Activated CD4-positive, CD25-positive, alpha-beta regulatory T cell treated with anti-CD3 and anti-CD28 coated beads, Interleukin-2, amount 50 U/mL, for 24 hours (primary cell): Measurements from ENCODE around the gene SLC9A2.

Experiments used
- ATAC-seq, 2 donors: fragments of 150-1000 bp; cut with Tn5 transposase; one replicate each; pipeline ENCODE4 v1.10.0; 2021; ENCODE audit warnings: mild to moderate bottlenecking in 1 of 2, moderate library complexity in 1 of 2

SLC9A2 gene

GRCh38 chr2:102726128-102727087 is 107.1 kb downstream of the SLC9A2 start:
- no peak for ATAC-seq

DNA sequence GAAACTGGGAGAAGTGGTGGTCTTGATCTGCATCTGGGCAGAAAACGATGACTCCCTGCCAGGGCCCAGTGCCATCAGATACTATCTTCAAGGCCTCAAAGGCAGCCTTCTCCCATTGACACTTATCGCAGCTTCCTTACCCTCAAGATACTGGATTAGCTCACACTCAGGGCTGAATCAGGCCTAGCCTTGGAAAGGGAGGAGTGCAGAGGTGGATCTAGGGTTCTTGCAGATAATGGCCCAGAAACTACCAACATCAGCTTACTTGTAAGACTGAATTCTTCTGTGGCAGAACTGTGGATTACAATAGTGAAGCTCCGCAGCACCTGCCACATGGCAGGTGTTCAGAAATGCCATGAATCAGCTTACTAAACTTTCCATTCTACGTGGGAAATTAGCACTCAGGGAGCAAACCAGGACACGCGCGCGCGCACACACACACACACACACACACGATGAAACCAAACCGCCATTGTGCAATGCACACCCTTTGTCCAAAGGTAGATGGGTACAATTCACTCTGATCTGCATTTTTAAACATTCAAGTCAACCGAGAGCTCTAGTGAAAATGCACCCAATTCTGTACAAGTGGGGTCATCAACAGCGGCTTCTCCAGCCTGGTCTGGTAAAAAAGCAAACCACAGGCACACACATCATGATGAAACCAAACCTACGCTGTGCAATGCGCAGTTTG is 116.2 kb downstream of the SLC9A2 start:
- no peak for ATAC-seq

GRCh38 chr2:102736110-102736409 is 116.7 kb downstream of the SLC9A2 start:
- ATAC-seq = peak in 1 of 2 donors; percentile 4

DNA sequence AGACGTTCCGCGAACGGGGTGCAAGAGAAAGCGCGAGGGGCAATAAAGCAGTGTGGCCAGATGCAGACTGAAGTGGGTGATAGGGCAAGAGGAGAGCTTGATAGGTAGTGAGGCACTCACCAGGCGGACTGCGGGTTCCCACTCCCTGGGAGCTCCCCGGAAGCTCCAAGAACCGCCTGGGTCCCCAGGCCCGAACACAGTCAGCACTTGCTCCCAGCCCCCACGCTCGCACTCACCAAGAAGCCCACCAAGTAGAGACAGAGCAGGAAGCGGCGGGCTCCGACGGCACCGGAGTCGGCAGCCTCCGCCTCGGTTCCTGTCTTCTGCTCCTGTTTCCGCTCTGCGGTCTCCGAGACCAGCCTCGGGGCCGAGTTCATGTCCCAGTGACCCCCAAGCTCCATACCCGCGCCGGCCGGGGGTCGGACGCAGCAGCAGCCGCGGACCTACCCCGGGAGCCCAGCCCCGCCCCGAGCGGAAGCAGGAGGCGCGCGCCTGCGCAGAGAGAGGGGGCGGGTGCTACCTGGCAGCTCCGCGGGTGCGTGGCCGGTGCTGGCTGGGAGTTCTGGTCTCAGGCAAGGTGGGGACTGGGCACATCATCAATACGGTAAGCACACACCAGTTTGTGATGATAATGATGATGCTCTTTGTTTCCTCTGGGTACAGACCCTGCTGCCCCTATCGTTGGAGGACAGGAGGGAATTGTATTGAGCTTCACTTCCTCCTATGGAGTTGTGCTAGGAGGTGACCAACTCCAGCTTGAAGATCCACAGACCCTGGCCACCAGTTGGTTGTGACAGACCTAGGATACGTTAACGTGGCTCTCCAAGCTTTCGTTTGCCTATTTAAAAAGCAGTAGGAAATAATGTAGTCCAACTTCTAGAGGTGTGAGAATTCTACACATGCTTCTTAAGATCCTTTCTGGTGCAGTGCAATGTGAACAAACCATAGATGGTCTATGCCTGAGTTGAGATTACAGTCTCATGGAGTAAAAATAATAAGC is 117.4 kb downstream of the SLC9A2 start:
- peak; percentile 92 to 94 for ATAC-seq

DNA sequence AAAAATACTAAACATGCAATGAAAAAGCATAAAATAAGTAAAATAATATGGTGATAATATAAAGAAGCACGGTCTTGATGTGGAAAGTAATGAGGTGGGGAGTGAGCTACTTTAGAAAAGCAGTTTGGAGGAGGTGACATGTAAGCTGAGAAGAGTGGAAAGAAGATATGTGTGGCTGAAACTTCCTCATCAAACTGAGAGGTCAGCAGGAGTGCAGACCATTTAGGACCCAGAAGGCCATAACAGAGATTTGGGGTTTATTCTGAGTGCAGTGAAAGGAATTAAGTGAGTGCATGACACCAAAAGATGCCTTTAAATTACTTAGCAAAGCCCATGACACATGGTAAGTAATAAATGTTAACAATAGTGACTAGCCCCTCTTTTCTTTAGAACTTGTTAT is 118.1 kb downstream of the SLC9A2 start:
- ATAC-seq = peak in 1 of 2 donors; percentile 19

- no peak for ATAC-seq
Measured at GRCh38 chr2:102743259-102743658, 123.9 kb downstream of the SLC9A2 start.

DNA sequence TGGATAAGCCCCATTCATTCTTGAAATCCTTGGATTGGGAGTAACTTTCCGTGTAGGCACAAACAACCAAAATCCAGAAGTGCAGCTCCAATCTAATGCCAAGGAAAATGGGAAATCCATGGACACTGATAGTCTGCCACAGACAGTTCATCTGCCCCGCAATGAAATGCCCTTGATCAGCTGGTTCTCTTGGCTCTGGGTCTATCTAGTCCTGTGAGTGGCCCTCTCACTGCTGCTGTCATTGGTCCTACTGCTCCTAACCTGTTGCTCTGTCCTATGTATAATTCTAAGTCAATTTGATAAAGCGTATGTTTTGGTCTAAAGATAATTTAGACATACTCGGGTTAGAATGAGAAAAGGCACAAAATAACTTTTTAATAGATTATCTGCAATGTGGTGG is 128.8 kb downstream of the SLC9A2 start:
- no peak for ATAC-seq

DNA sequence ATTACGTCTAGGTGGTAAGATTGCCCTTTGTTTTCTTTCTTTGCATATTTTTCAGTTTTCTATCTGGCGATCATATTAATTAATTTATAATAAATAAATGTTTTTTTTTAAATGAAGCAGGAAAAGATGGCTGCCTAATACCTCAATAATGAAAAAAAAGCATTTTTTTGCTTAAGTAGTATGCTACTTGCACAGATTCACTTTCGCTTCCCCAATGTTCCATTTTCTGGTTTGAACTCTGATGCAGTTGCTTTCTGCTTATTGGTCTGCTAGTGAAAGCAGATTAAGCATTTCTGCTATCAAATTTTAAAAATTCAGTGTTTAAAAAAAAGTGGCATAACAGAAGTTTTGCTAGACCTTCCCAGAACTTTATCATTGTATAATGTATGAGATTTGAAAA is 130.6 kb downstream of the SLC9A2 start:
- no peak for ATAC-seq

GRCh38 chr2:102753563-102754159 is 134.3 kb downstream of the SLC9A2 start:
- no peak for ATAC-seq

GRCh38 chr2:102754456-102755145 is 135.2 kb downstream of the SLC9A2 start:
- no peak for ATAC-seq

DNA sequence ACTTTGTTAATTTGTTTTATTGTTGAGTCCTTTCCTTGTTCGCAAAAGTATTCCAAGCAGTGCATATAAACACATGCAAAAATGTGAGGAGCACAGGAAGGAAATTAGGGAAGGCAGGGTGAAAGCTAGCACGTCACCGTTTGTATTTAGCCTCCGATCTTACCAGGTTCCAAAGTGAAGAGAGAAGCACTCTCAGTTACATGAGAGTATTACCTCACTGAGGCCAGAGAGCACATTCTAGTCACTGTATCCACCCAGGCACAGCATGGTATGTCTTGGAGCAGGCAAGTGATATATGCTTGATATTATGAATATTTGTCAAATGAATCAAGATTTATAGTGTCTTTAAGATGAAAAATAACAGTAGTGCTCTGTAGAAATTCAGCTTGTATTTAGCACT is 135.9 kb downstream of the SLC9A2 start:
- no peak for ATAC-seq

- ATAC-seq = no peak
Measured at GRCh38 chr2:102758439-102758838, 139.1 kb downstream of the SLC9A2 start.
